GM13977 (cell line): ENCODE data around the gene GGCT.
"Not testable (repeated sequence)": the region's sequence is repeated elsewhere in the genome, so short reads cannot be mapped to it uniquely, and the experiment has no call there.

Experiments
- DNase-seq: peaks from one replicate; pipeline ENCODE4 v3.0.0; 2012; ENCODE audit warnings: low spot score
- CTCF ChIP-seq: IDR thresholded peaks from 2 replicates; pipeline ENCODE4 v1.5.1; 2012; ENCODE audit warnings: mild to moderate bottlenecking, control low read depth; ENCODE audit not compliant: insufficient read depth; ENCODE audit errors: extremely low read depth, missing control alignments
- in situ Hi-C: fragments of 300-500 bp; cut with MboI; formaldehyde crosslinking; loops from one replicate; pipeline ENCODE4 v1.12.0; 2022; ENCODE audit warnings: low sequenced_read_pairs, low pct_unique_long_range_greater_than_20kb, mixed read lengths, inconsistent platforms; ENCODE audit not compliant: unreplicated experiment

Gene GGCT

GRCh38 chr7:30510124-30511075 is 5.8 kb upstream of the GGCT start:
- in situ Hi-C loops: no loop called here
- peak; percentile 81 for TF ChIP-seq CTCF
- peak; percentile 13 for DNase-seq

DNA sequence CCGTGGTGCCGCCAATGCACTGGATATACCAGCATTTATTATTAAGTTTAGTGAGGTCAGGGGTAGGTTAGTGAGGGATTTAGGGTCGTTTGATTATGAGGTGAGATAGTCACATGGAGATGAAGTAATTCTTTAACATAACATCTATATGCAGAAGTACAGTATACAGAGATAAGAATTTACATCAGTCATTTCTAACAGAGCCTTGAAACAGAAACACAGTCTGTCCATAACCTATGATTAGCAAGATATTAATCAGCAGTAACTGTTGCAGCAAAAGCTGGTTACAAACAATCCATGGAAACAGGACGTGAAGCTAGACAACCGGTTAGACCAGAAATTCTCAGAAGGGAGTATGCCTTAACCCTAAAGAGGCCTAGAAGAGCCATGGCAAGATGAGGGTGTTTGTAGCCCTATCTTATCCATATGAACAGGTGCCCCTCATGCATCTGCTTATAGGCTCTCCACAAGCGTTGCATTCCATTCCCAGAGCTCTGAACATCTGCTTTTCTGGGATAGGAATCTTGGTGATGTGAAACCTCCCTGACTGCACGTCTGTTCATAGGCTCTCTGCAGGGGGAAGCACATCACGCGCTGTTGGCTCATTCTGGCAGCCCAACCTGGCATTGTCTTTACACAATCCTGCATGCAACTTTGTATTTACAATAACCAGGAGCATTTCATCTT is 4.7 kb upstream of the GGCT start:
- in situ Hi-C loops, DNase-seq: not testable (repeated sequence)

DNA sequence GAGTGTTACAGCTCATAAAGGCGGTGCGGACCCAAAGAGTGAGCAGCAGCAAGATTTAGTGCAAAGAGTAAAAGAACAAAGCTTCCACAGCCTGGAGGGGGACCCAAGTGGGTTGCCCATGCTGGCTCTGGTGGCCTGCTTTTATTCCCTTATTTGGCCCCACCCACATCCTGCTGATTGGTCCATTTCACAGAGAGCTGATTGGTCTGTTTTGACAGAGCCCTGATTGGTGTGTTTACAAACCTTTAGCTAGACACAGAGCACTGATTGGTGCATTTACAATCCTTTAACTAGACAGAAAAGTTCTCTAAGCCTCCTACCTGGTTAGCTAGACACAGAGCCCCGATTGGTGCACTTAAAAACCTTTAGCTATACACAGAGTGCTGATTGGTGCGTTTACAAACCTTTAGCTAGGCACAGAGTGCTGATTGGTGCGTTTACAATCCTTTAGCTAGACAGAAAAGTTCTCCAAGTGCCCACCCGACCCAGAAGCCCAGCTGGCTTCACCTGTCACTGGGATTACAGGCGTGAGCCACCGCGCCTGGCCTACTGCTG is 2.8 kb upstream of the GGCT start:
- in situ Hi-C loops, DNase-seq: not testable (repeated sequence)

GRCh38 chr7:30505174-30505697 is 607 bp upstream of the GGCT start:
- DNase-seq: no peak
- in situ Hi-C loops: no loop called here
- TF ChIP-seq CTCF: no peak

DNA sequence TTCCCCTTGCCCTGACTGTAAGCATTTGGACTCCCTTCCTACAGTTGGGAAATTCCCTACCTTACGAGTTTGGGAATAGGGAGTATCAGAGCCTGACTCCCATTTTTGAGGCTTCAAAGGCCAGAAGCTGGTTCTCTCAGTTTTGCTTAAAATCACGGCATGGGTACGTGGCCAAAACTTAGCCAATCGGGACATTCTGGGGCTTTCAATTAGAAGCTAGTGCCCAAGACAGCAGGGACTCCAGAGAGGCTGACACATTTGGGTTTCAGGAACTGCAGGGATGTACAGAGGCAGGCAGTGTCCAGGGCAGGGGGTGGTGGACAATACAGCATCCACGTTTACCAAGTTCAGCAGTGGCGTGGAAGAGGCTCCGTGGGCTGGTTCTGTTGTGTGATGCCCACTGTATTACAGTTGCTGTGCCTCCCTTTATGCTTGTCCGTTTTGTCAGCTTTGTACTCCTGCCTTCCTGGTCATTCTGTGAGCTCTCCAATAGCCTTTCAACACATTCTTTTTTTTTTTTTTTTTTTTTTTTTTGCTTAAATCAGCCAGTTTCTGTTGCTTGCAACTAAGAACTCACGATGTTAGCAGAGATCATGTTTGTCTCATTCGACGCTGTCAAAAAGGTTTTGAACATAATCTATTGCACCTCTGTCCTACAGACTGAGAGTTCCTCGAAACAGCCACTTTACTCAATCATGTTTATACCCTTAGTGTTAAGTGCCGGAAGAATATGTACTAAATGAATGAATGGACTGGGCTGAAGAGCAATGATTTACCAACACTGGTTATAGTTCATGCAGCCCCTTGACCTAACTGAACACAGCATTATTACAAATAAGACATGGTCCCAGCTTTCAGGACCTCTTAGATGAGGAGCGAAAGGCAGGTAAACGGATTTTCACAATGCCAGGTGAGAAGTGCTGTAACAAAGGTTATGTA is 1.1 kb downstream of the GGCT start:
- DNase-seq: no peak
- in situ Hi-C loops: no loop called here
- no peak for TF ChIP-seq CTCF

- TF ChIP-seq CTCF: no peak
- no peak for DNase-seq
- in situ Hi-C loops: no loop called here
These were observed 2.0 kb downstream of the GGCT start for GRCh38 chr7:30502470-30503251.
